Activated naive CD4-positive, alpha-beta T cell treated with anti-CD3 and anti-CD28 coated beads, Interleukin-2, amount 50 U/mL, for 16 hours (primary cell): Measurements from ENCODE around the gene FOSL1.
"Not testable (repeated sequence)": the region's sequence is repeated elsewhere in the genome, so short reads cannot be mapped to it uniquely, and the experiment has no call there.

ENCODE experiments used
- DNase-seq: peaks from one replicate; pipeline ENCODE4 v3.0.0-alpha.2; 2020

The FOSL1 gene

DNA sequence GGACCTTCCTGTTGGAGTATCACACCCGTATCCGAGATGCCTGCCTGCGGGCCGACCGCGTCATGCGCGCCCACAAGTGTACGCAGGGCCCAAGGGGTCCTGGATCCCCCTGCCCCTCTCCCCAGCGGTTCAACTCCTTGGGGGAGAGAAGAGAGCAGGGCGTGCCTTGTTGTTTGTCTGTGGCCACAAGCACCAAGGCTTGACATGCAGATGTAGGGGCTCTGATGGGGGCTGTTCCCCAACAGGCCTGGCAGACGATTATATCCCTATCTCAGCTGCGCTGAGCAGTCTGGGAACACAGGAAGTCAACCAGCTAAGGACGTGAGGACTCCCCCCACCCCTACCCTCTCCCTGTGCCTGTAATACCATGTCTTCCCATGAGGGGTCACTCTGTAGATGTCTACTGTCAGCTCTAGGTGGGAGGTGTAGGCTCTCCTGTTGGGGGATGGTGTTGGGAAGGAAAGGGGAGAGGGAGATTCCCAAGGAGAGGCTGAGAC, 49.1 kb downstream of the FOSL1 start:
- DNase-seq: no peak

DNA sequence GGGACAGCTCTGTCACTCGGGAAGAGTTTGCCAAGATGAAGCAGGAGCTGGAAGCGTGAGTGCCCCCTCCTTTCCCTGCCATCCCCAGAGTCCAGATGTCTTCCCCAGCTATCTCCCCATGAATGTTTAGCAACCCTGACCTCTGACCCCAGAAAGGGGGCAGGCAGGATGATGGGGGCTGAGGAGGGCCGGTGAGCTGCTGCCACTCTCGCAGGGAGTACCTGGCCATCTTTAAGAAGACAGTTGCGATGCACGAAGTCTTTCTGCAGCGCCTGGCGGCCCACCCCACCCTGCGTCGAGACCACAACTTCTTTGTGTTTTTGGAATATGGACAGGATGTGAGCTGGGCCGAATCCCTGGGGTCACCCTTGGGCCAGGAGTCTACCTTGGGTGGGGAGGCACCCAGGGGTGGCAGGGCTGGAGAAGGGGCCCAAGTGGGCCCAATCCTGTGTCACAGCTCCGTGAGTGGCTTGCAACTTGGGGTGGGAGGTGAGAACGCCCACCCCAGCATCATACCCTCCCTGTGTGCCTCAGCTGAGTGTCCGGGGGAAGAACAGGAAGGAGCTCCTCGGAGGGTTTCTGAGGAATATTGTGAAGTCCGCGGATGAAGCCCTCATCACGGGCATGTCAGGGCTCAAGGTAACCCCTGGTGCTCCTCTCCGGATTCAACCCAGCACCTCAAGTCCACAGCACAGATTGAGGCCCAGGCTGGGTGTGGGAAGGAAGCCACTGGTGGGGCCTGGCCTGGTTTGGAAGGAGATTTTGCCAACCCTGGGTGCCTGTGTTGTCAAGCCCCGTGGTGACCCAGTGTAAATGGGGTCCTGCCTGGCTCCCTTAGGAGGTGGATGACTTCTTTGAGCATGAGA, 49.7 kb downstream of the FOSL1 start:
- DNase-seq: no peak

DNA sequence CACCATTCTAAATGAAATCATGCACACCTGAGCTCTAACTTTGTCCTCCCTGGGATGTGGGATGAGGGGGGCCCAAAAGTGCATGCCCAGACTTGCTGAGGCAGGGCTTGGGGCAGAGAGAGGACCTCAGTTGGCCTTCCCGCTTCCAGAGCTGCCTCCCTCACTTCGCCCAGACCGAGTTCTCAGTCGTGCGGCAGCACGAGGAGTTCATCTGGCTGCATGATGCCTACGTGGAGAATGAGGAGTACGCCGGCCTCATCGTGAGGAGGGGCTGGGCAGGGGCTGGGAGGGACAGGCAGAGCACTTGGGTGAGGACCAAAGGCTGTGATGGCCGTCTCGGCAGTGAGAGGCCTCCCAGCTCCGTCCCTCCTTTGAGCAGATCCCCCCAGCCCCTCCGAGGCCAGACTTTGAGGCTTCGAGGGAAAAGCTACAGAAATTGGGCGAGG, 50.4 kb downstream of the FOSL1 start:
- no peak for DNase-seq

DNA sequence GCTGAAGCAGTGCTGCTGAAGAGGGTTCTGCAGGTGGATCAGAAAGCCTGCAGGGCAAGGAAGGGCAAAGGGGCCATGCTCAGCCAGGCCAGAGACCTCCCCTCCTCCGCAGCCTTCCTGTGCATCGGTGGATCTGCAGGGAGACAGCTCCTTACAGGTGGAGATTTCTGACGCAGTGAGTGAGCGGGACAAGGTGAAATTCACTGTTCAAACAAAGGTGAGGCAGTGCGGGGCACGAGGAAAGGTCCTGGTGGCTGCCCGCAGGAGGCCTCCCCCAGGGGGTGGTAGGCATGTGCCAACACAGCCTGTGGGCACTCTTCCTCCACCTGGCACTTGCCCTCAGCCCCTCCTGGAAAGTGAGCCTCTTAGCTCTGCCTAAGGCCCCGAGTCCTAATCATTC, 50.8 kb downstream of the FOSL1 start:
- DNase-seq: no peak

DNA sequence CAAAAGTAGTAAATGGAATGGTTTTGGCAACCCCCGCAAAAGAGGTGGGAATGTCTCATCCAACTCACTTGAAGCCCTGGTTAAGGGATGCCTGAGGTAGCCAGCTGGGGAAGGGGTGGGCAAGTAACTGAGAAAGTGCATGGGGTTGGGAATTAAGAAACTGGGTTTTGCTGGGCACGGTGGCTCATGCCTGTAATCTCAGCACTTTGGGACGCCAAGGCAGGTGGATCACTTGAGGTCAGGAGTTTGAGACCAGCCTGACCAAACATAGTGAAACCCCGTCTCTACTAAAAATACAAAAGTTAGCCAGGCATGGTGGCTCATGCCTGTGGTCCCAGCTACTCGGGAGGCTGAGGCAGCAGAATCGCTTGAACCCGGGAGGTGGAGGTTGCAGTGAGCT, 51.5 kb downstream of the FOSL1 start:
- not testable (repeated sequence) for DNase-seq

DNA sequence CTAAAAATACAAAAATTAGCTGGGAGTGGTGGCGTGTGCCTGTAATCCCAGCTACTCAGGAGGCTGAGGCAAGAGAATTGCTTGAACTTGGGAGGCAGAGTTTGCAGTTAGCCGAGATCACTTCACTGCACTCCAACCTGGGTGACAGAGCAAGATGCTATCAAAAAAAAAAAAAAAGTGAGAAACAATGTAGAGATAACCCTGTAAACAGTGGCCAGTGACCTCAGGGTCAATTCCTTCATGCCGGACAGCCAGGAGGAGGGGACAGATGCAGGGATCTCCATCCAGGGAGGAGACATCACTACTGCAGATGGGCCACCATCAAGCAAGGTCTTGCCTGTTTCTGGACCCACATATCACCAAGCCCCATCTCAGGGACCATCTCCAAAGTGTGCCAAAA, 52.4 kb downstream of the FOSL1 start:
- no peak for DNase-seq

DNA sequence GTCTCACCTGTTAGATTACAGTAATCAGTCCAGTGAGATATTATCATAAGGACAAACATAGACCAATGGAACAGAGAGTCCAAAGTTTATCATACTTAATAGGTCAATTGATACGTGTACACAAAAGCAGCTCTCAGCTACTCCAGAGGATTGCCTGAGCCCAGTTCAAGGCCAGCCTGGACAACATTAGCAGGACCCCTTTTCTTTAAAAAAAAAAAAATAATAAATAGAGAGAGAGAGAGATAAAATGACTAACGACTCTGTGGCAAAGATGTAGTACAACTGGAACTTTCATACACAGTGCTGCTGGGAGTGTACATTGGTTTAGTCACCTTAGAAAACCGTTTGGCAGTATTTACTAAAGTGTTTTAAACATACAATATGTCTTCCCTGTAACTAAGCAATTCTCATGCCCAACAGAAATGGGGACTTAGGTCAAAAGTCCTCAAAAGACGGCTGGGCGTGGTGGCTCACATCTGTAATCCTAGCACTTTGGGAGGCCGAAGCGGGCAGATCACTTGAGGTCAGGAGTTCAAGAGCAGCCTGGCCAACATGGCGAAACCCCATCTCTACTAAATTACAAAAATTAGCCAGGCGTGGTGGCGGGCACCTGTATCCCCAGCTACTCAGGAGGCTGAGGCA, 55.8 kb downstream of the FOSL1 start:
- DNase-seq: no peak

DNA sequence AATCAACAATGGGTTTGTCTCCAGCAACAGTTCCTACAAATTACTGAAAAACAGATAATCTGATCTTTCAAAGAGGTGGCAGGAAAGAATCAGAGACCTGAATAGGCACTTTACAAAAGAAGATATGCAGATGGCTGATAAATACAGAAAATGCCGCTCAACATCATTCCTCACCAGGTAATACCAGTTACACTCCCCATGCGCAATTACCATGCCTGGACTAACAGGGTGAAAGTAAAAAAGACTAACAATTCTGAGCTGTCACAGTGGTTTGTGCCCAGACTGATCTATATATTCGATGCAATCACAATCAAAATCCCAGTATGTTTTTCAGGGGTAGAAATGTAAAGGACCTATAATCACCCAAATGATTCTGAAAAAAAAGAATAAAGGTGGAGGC, 56.4 kb downstream of the FOSL1 start:
- no peak for DNase-seq

DNA sequence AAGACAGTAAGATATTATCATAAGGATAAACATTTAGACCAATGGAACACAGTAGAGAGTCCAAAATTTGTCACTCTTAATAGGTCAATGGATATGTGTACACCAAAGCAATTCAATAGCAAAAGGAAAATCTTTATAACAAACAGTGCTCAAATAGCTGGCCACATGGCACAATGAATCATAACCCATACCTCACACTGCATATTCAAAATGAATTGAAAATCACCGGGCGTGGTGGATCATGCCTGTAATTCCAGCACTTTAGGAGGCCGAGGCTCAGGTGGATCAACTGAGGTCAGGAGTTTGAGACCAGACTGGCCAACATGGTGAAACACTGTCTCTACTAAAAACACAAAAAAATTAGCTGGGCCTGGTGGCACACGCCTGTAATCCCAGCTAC, 58.0 kb downstream of the FOSL1 start:
- DNase-seq: no peak
